ENCODE measurements around the gene SMG5.

The SMG5 gene

DNA sequence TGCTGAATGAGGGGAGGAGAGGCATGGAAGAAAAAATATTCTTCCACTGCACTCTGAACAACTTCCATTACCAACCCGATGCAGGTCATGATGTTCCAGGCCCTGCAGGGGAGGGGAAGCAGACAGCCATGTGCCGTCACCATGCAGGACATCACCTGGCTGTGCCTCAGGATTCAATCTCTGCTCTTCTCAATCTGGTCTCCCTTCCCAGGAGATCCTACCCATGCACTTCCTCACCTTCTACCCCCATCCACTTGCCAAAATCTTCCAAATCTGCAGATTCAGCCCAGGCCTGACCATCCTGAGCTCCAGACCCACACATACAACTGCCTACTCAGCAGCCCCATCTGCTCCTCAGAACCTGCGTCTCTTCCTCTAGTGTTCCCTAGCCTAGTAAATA lies 29.0 kb downstream of the SMG5 start:
- TF ChIP-seq, protein P1, sequence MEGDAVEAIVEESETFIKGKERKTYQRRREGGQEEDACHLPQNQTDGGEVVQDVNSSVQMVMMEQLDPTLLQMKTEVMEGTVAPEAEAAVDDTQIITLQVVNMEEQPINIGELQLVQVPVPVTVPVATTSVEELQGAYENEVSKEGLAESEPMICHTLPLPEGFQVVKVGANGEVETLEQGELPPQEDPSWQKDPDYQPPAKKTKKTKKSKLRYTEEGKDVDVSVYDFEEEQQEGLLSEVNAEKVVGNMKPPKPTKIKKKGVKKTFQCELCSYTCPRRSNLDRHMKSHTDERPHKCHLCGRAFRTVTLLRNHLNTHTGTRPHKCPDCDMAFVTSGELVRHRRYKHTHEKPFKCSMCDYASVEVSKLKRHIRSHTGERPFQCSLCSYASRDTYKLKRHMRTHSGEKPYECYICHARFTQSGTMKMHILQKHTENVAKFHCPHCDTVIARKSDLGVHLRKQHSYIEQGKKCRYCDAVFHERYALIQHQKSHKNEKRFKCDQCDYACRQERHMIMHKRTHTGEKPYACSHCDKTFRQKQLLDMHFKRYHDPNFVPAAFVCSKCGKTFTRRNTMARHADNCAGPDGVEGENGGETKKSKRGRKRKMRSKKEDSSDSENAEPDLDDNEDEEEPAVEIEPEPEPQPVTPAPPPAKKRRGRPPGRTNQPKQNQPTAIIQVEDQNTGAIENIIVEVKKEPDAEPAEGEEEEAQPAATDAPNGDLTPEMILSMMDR (IDR thresholded peaks at IDR 0.05), result no peak
- peaks cover 11% of the 10 kb centered on the region for H3K4me1 Mint-ChIP-seq
- H3K27me3 Mint-ChIP-seq (ENCODE audit: low read depth, poor library complexity), result peaks cover 3% of the 10 kb centered on the region
- no peak overlapping the region for H3K4me3 Mint-ChIP-seq
- peaks cover 49% of the 10 kb centered on the region for H3K36me3 Mint-ChIP-seq (ENCODE audit: low read depth)
- no peak overlapping the region for H3K27ac Mint-ChIP-seq
- DNase-seq, result no peak
- no peaks in the 10 kb centered on the region for H3K9me3 Mint-ChIP-seq

DNA sequence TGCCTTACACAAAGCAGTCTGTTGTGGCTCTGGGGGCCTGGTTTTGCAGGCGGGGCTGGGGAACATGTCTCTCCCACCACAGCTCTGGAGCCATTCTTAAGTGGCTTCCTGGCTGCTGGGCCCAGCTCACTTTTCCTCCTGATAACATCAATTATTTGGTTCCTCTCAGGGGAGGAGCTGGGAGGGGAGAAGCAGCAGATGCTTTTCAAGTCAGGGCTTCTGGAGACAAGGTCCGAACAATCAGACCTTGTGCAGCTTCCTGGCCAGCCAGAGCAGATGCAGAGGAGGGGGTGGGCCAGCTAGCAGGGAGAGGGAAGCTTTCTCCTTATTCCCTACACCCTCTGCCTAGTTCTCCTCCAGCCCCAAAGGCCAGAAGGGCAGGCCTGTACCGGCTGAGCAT lies 31.1 kb downstream of the SMG5 start:
- TF ChIP-seq, protein P1 (IDR thresholded peaks at IDR 0.05), result no peak
- no peak for DNase-seq
- peaks cover 3% of the 10 kb centered on the region for H3K27me3 Mint-ChIP-seq (ENCODE audit: low read depth, poor library complexity)
- H3K27ac Mint-ChIP-seq, result no peak overlapping the region
- peaks cover 17% of the 10 kb centered on the region for H3K4me1 Mint-ChIP-seq
- no peak overlapping the region for H3K4me3 Mint-ChIP-seq
- H3K36me3 Mint-ChIP-seq (ENCODE audit: low read depth), result peaks cover 36% of the 10 kb centered on the region
- H3K9me3 Mint-ChIP-seq, result no peaks in the 10 kb centered on the region

DNA sequence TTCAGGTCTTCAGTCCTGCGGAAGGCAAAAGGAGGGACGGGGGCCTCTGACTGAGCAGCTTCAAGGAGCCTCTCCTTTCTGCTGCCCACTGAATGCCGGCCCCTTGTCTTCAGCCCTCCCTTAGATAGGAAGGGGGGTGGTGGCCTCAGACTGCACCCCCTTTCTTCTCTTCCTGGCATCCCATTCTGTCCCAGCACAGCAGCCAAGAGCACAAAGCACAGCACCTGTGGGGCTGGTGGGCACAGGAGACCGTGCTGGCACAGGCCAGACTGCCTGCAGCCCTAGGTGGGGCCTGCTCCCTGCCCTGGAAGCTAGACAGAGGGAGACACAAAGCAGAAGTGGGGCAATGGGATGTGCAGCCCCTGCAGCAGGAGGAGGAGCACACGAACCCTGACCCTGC lies 33.0 kb downstream of the SMG5 start:
- no peaks in the 10 kb centered on the region for H3K9me3 Mint-ChIP-seq
- TF ChIP-seq, protein P1 (IDR thresholded peaks at IDR 0.05), result no peak
- peaks cover 3% of the 10 kb centered on the region for H3K27me3 Mint-ChIP-seq (ENCODE audit: low read depth, poor library complexity)
- peaks cover 27% of the 10 kb centered on the region for H3K36me3 Mint-ChIP-seq (ENCODE audit: low read depth)
- H3K4me3 Mint-ChIP-seq, result no peak overlapping the region
- no peak for DNase-seq
- peaks cover 30% of the 10 kb centered on the region for H3K4me1 Mint-ChIP-seq
- no peak overlapping the region for H3K27ac Mint-ChIP-seq

DNA sequence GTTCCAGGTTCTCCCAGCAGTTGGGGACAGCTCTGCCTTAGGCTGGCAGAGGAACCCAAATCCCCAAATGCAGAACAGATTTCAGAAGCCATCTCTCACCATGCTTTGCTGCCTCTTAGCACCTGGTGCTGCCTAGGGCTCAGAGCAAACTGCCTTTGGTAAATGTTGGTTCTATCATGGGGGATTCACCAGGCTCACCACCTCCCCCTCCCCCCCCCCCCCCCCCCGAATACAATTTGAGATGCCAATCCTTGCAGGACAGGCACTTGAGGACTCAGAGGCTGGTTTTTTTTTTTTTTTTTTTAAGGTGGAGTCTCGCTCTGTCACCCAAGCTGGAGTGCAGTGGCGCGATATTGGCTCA lies 34.3 kb downstream of the SMG5 start:
- Mint-ChIP-seq H3K36me3 (ENCODE audit: low read depth) (peaks cover 19% of the 10 kb centered on the region), H3K27me3 (ENCODE audit: low read depth, poor library complexity) (peaks cover 3% of the 10 kb centered on the region), H3K27ac (peak overlapping the region; percentile 96), H3K4me3 (no peak overlapping the region), H3K4me1 (peaks cover 30% of the 10 kb centered on the region), H3K9me3 (no peaks in the 10 kb centered on the region)
- TF ChIP-seq, protein P1 (IDR thresholded peaks at IDR 0.05), result no peak
- DNase-seq, result no peak

DNA sequence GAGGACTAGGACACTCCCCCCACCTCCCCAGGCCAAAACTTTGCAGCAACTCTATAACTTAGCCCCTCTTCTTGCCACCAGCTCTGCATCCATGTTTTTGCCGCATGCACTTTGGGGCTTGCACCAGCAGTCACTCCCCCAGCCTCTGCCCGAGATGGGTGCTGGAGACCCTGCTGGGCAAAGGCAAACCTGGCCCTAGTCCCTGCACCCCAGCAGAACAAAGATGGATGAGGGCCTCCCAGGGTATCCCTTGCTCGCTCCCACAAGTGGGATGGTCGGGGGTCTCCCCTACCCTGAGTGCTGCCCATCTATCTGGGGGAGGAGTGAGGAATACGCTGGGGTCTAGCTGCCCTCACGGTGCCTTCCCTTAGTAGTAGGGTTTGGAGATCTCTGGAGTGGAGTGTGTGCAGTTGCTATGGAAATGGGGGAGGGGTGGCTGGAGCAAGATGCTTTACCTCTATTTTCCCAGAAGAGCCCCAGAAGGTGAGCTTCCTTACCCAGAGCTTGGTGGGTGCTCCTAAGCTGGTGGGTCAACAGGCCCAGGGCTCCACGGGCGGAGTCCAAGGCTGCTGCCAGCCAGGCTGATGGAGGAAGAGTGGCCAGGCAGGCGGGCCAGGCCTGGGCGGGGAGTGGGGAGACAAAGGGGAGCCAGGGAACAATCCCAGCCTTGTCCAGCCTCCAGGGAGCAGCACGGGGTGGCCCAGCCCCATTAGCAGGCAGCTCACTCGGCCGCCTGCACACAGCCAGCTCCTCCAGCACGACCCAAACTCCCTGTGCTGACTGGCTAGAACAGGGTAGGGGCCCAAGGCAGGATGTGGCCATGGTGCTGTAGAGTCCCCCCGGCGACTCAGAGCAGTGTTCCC lies 34.9 kb downstream of the SMG5 start, which contains the start of gene PAQR6:
TSS of gene PAQR6 (minus strand) at position 597 of the 863 bp plus-strand sequence. CDS start 1,325 bp downstream, outside the sequence.
- no peak for DNase-seq

More for the DNA sequence above, 34.9 kb downstream of the SMG5 start, which contains the start of gene PAQR6:
- H3K27me3 Mint-ChIP-seq (ENCODE audit: low read depth, poor library complexity), result peaks cover 3% of the 10 kb centered on the region
- H3K9me3 Mint-ChIP-seq, result no peaks in the 10 kb centered on the region
- no peak within 1 kb of the TSS for H3K4me3 Mint-ChIP-seq
- TF ChIP-seq, protein P1 (IDR thresholded peaks at IDR 0.05), result no peak
- H3K27ac Mint-ChIP-seq, result peak within 1 kb of the TSS; percentile 96
- peaks cover 13% of the 10 kb centered on the region for H3K36me3 Mint-ChIP-seq (ENCODE audit: low read depth)
- H3K4me1 Mint-ChIP-seq, result peaks cover 30% of the 10 kb centered on the region

Data from nephron progenitor cell (in vitro differentiated cells).